Lung (tissue), 12 donors: ENCODE results near the gene HOMER1. TPM values are rescaled to one million over a fixed set of nuclear protein-coding genes. Genes with fewer than 3 reads are reported as not detected.

Experiments
- ATAC-seq: fragments of 200-7000 bp; cut with Tn5 transposase; one replicate; pipeline ENCODE4 v1.9.1; 2020; ENCODE audit warnings: moderate number of reproducible peaks; ENCODE audit not compliant: insufficient read depth, low FRiP score
- DNase-seq, 3 donors: peaks; one replicate each; pipeline ENCODE4 v3.0.0-alpha.2; 2013 to 2017
- H3K27ac ChIP-seq, 2 donors: one replicate each; pipeline ENCODE4 v1.5.1; 2013; ENCODE audit warnings: mild to moderate bottlenecking in 2 of 2, moderate library complexity in 2 of 2, control low read depth in 1 of 2, inconsistent platforms in 1 of 2, low read depth in 1 of 2, low read length in 1 of 2
- H3K27me3 ChIP-seq, 3 donors: one replicate each; pipeline ENCODE4 v1.5.1; 2013; ENCODE audit warnings: low read length in 2 of 3; ENCODE audit not compliant: control insufficient read depth in 3 of 3, insufficient read depth in 3 of 3
- H3K36me3 ChIP-seq, 4 donors: one replicate each; pipeline ENCODE4 v1.5.1; 2013; ENCODE audit warnings: low read length in 4 of 4, mild to moderate bottlenecking in 1 of 4, moderate library complexity in 1 of 4; ENCODE audit not compliant: control insufficient read depth in 4 of 4, insufficient read depth in 4 of 4
- H3K4me1 ChIP-seq, 5 donors: one replicate each; pipeline ENCODE4 v1.5.1; 2013; ENCODE audit warnings: low read length in 5 of 5, mild to moderate bottlenecking in 2 of 5, moderate library complexity in 1 of 5; ENCODE audit not compliant: control insufficient read depth in 5 of 5, insufficient read depth in 5 of 5
- H3K4me3 ChIP-seq: one replicate; pipeline ENCODE4 v1.5.1; 2013; ENCODE audit warnings: mild to moderate bottlenecking, control low read depth, moderate library complexity
- H3K9ac ChIP-seq, 2 donors: one replicate each; pipeline ENCODE4 v1.5.1; 2013; ENCODE audit warnings: low read length in 2 of 2, control low read depth in 1 of 2; ENCODE audit not compliant: insufficient read depth in 1 of 2
- H3K9me3 ChIP-seq, 4 donors: one replicate each; pipeline ENCODE4 v1.5.1; 2013; ENCODE audit warnings: low read length in 3 of 4, mild to moderate bottlenecking in 1 of 4, moderate library complexity in 1 of 4; ENCODE audit not compliant: control insufficient read depth in 4 of 4, insufficient read depth in 3 of 4
- CTCF ChIP-seq: IDR thresholded peaks from 2 replicates; pipeline ENCODE4 v1.5.1; 2012; ENCODE audit warnings: mild to moderate bottlenecking; ENCODE audit errors: control extremely low read depth, extremely low read depth
- WGBS, 2 donors: extraction: QIAGEN DNeasy Blood & Tissue Kit; methylation state at CpG; one replicate each; pipeline ENCODE4 v1.1.7; 2013; 5-methylcytosine and 5-hydroxymethylcytosine counted together
- polyA plus RNA-seq, 2 donors: library from polyadenylated mRNA; stranded (reverse); fragments of 200-250 nt; gene quantifications; one replicate each; pipeline ENCODE4 v1.2.1, GENCODE V29; 2013
- total RNA-seq, 2 donors: library from RNA; depleted of rRNA in 1 of 2; stranded (reverse); fragments of >200 nt in 1 of 2; gene quantifications; one replicate each; pipeline ENCODE4 v1.2.1, GENCODE V29; 2014 to 2021
- donor health status: control.
- donor health status: control.
- donor health status: Bipolar disorder and iron deficiency.
- donor health status: healthy.
- donor health status: DM: yes; HTN: yes; CAD: no.

Gene HOMER1
- total and polyA plus RNA-seq, 4 donors: 1.2 to 15.4 (median 4.5) TPM

GRCh38 chr5:79456890-79457583, 56.9 kb downstream of the HOMER1 start:
- ATAC-seq (no peak), DNase-seq (no peak)
- Histone ChIP-seq H3K4me1 (peaks cover 0 to 13% (median 0%) of the 10 kb centered on the region in 5 donors), H3K9me3 (no peaks in the 10 kb centered on the region), H3K4me3 (no peak overlapping the region), H3K36me3 (no peaks in the 10 kb centered on the region), H3K27ac (no peak overlapping the region), H3K9ac (no peak overlapping the region), H3K27me3 (no peaks in the 10 kb centered on the region)
- WGBS, 2 donors: 89 to 90% methylated on average over 2 of the region's 2 CpGs
- TF ChIP-seq CTCF: no peak

- no peak overlapping the region for H3K4me3 ChIP-seq
- H3K9ac ChIP-seq: no peak overlapping the region
- DNase-seq: no peak
- H3K27ac ChIP-seq: no peak overlapping the region
- no peak for TF ChIP-seq CTCF
- no peaks in the 10 kb centered on the region for H3K36me3 ChIP-seq
- H3K4me1 ChIP-seq: peaks cover 0 to 13% (median 0%) of the 10 kb centered on the region in 5 donors
- no peaks in the 10 kb centered on the region for H3K9me3 ChIP-seq
- no peaks in the 10 kb centered on the region for H3K27me3 ChIP-seq
- ATAC-seq: no peak
Observed at GRCh38 chr5:79456400-79456799, 57.5 kb downstream of the HOMER1 start.

GRCh38 chr5:79454043-79454442, 59.9 kb downstream of the HOMER1 start:
- Histone ChIP-seq H3K9ac (no peak overlapping the region), H3K27me3 (no peaks in the 10 kb centered on the region), H3K9me3 (no peaks in the 10 kb centered on the region), H3K4me3 (no peak overlapping the region), H3K4me1 (peaks cover 0 to 7% (median 0%) of the 10 kb centered on the region in 5 donors), H3K27ac (no peak overlapping the region), H3K36me3 (no peaks in the 10 kb centered on the region)
- 73 to 87% methylated on average over 4 of the region's 4 CpGs for WGBS, 2 donors
- DNase-seq (no peak), ATAC-seq (no peak)
- no peak for TF ChIP-seq CTCF

GRCh38 chr5:79448336-79448735, 65.6 kb downstream of the HOMER1 start:
- peaks cover 0 to 4% (median 0%) of the 10 kb centered on the region in 5 donors for H3K4me1 ChIP-seq

More at GRCh38 chr5:79448336-79448735, 65.6 kb downstream of the HOMER1 start:
- Histone ChIP-seq H3K27me3 (no peaks in the 10 kb centered on the region), H3K9me3 (no peaks in the 10 kb centered on the region), H3K4me3 (no peak overlapping the region), H3K9ac (no peak overlapping the region), H3K27ac (no peak overlapping the region), H3K36me3 (peaks cover 0 to 3% (median 0%) of the 10 kb centered on the region in 4 donors)
- 54 to 75% methylated on average over 2 of the region's 2 CpGs for WGBS, 2 donors
- TF ChIP-seq CTCF: no peak
- DNase-seq: peak in 1 of 3 donors; percentile 16
- ATAC-seq: no peak
